GM18507 (cell line): ENCODE results near the gene STARD4.

Source experiments
- DNase-seq: peaks from one replicate; pipeline ENCODE4 v3.0.0; 2011; ENCODE audit warnings: low read depth; ENCODE audit not compliant: insufficient read length; ENCODE audit errors: extremely low spot score
- FAIRE-seq: peaks from 2 replicates; lab custom pipeline; 2011; peaks lifted over from hg19 to GRCh38; lab: Jason Lieb, UNC

Gene STARD4

GRCh38 chr5:111532886-111533582 is 20.7 kb upstream of the STARD4 start:
- FAIRE-seq = no peak
- DNase-seq = no peak

DNA sequence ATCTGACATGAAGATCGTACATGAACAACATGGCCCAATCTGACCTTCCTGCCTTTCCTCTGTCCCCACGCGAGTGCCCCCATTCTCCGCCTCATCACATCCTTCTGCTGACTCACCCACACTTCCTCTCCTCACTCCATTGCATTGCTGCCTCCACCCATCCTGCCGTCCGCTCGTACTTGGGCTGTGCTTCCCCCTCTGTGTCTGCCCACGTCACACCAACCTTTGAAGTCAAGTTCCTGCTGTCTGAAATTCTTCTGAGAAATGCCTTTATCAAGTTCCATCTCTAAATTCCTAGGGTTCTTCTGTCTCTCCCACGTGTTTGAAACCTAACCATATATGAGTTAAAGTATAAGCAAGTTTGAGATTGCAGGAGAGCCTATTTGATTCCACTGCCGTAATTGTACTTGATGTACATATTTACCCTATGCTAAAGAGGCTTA is 18.0 kb upstream of the STARD4 start:
- DNase-seq (no peak), FAIRE-seq (peak; percentile 88)

- DNase-seq (no peak), FAIRE-seq (no peak)
Observed at GRCh38 chr5:111528056-111528455, 15.7 kb upstream of the STARD4 start.

GRCh38 chr5:111520908-111521307 is 8.6 kb upstream of the STARD4 start:
- no peak for FAIRE-seq
- no peak for DNase-seq

GRCh38 chr5:111518777-111519176 is 6.4 kb upstream of the STARD4 start:
- FAIRE-seq = no peak
- no peak for DNase-seq

- peak; percentile 50 for FAIRE-seq
- no peak for DNase-seq
Observed at GRCh38 chr5:111517853-111518501, 5.6 kb upstream of the STARD4 start.

DNA sequence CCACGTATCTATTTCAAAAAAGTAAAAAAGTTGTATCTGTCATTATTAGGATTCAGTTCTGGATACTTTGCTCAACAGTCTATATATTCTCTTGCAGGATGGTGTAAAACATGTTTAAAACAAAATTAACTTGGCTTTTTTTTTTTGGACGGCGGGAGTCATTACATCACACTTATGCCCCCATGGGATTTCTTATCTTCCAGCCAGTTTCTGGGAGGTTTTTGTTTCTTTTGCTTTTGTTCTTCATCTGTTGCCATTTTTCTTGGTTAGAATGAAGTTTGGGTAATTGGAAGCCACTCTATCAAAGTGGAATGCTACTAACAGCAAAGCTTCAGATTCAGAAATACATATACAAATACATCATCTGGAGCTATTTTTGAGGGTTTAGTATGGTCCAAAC is 1.8 kb upstream of the STARD4 start:
- FAIRE-seq = no peak

GRCh38 chr5:111513131-111513520 is 791 bp upstream of the STARD4 start:
- DNase-seq = no peak
- no peak for FAIRE-seq

More for the DNA sequence above, 1.8 kb upstream of the STARD4 start:
- no peak for DNase-seq

GRCh38 chr5:111511831-111512374 is 432 bp downstream of the STARD4 start:
- peak; percentile 35 for FAIRE-seq
- DNase-seq = no peak

GRCh38 chr5:111511174-111511830 is 1.0 kb downstream of the STARD4 start:
- FAIRE-seq (no peak), DNase-seq (no peak)

DNA sequence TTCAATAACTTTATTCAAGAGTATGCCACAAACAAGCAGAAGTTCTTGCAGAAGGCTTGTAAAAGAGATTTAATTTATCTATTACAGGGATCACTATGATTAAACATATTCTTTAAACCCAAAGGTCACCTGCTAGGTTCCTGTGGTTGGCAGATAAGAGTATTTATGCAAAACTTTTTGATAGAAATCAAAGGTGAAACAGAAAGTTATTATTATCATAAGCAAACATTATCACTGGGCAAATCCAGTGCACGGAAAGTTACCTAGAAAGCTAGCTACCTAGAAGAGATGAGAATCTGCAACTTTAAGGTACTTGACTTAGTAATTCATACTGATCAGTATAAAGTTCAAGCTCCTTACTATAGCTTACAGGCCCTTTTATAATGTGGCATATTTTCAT is 3.2 kb downstream of the STARD4 start:
- DNase-seq (no peak), FAIRE-seq (no peak)

DNA sequence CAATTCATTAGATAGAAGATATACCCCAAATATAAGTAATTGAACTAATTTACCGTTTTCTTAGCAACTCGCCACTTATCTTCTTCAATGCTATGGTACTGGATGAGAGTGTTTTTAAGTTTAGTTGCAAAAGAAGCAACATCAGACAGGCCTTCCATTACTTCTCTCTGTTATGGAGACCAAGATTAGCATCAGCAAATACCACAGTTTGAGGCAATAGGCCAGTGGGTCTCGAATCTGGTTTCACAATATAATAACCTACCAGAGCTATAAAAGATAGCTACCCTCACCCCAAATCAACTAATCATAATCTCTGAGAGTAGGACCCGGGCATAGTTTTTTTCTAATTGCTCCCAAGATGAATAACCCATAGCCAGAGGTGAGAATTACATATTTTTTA is 5.1 kb downstream of the STARD4 start:
- DNase-seq (no peak), FAIRE-seq (no peak)

GRCh38 chr5:111505096-111505495 is 7.2 kb downstream of the STARD4 start:
- DNase-seq (no peak), FAIRE-seq (peak; percentile 5)

DNA sequence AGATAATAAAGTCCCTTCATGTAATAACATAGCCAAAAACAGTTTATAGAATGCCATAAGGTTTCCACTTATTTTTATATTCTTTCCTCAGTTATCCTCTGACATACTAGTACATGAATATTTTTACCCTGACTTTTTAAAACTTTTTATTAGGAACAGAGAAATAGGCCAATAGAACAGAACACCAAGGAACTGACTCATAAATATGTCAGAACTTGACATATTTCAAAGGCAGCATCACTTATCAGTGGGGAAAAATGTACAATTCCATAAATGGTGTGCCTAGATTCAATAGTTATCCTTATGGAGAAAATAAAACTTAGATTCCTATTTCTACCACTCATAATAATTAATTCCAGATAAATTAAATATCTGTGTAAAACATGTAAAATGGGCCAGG is 9.4 kb downstream of the STARD4 start:
- DNase-seq = no peak
- no peak for FAIRE-seq

DNA sequence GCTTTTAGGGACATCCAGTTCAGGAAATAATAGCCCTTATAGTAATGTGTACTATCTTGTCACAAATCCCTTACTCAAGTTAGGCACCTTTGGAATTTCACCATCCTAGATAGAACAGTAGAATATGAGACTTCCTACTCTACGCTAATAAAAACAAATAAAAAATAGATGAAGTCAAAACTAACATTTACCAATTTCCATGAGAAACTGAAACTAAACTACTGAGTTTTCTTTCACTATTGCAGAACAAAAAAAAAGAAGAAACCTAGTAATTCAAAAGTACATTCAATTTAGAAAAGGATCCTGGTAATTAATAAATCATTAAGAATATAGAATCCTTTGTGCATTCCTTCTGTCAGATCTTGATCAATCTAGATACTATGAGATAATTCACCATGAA is 14.0 kb downstream of the STARD4 start:
- FAIRE-seq = peak; percentile 51
- DNase-seq = no peak

DNA sequence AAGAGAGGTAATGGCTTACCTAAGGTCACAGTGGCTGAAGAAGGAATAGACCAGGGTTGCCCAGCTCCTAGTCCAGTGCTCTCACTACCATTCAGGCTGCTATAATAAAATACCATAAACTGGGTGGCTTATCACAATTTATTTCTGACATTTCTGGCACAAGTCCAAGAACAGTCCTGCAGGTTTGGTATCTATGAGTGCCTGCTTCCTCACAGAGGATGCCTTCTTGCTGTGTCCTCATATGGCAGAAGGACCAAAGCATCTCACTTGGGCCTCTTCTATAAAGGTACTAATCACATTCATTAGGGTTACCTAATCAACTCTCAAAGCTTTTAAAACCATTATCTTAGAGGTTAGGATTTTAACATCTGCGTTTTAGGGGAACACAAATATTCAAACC is 17.2 kb downstream of the STARD4 start:
- FAIRE-seq (peak; percentile 58), DNase-seq (no peak)

DNA sequence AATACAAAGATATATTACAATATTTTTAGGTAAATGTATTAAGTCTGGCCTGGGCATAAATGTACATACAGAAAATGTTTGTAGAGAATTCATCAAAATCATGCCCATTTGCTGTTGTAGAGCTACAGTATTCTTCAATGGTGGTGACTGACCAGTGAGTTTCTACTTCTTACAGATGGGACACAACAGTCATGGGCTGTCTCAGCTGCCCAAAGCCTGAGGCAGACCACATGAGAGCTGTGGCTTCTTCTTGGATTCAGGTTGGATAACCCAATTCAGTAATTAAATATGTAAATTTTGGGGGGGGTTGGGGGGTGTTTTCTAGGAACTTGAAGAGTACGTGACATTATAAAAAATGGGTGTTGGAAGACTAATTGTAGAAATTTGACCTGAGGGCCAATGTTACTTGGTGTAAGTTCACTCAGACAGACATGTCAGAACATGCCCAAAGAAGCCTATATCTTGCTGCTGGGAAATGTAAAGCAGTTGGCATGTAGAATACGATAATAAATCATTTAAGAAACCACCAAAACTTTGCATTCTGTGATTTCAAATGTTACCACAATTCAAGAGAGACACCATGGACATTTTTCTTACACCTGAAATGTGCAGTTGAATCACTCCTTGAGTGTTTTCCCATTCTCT is 17.9 kb downstream of the STARD4 start:
- no peak for FAIRE-seq
- no peak for DNase-seq

GRCh38 chr5:111493031-111493430 is 19.3 kb downstream of the STARD4 start:
- FAIRE-seq (no peak), DNase-seq (no peak)

- DNase-seq (no peak), FAIRE-seq (no peak)
Observed at GRCh38 chr5:111488353-111488752, 24.0 kb downstream of the STARD4 start.

DNA sequence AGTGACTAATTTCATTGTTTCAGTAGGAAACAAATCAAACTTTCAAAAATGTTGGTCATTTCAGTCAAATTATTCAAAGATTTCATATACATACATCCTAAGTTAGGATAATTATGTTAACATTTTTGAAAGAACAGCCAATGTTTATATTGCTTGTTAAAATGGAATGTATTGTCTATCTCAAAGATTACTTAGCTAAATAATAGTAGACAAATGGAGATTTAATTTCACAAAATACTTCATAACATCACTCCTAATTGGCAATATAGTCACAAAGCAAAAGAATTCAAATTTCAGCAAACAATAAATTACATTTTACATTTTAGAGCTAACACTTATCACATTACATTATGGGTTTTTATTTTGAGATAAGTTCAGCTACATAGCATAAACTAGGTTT is 25.4 kb downstream of the STARD4 start:
- FAIRE-seq = no peak

More for the DNA sequence above, 25.4 kb downstream of the STARD4 start:
- no peak for DNase-seq
